GM19023 (cell line): ENCODE results near the gene EARS2.
"Not testable (repeated sequence)": the region's sequence is repeated elsewhere in the genome, so short reads cannot be mapped to it uniquely, and the experiment has no call there.

ENCODE experiments used
- ATAC-seq: cut with Tn5 transposase; IDR thresholded peaks from one replicate; pipeline ENCODE4 v1.9.1; 2021; ENCODE audit warnings: mild to moderate bottlenecking, moderate library complexity; ENCODE audit not compliant: unreplicated experiment

EARS2 gene

DNA sequence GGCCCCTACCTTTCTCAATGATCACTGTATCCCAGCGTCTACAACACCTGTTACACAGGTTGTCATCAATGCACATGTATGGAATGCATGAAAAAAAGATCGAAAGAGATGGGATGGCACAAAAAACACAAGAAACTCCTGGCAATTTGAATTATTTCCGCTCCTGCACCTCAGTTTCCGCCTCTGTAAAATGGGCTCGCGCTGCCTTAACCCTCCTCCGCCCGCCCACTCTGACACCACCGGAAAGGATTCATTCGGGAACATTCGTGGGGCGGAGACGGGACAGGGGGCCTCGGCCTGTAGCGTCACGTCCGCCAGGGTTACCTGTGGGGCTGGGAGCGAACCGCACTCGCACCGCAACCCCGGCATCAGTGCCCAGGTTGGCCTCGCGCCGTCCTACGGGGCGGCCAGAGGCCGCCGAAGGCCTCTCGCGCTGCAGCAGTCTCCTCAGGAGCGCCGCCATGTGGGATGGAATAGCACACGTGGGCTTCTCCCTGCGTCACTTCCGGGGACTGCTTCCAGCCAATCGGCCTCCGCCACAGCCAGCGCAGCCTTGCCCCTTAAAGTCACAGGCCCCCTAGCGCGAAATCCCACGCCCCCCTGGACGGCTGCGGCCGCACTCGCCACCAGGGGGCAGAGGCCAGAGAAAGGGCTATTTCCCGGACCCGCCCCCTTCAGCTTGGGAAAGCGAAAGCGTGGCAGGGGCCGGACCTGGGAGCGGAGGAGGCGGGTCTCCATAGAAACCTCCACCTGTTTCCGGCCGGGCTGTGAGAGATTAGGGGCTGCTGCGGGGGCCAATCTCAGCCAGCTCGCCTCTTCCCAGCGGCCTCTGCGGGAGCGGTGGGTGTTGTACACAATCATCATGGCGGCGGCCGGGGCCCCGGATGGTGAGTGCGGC lies at the start of gene EARS2, which contains the start of gene UBFD1:
Gene EARS2 (minus strand): TSS at position 470 of the 898 bp plus-strand sequence. CDS start 7 bp downstream, at position 463.
Gene UBFD1 (plus strand): TSS at position 847 of the 898 bp plus-strand sequence. CDS start 16 bp downstream, at position 863.
- ATAC-seq: peak; percentile 91

DNA sequence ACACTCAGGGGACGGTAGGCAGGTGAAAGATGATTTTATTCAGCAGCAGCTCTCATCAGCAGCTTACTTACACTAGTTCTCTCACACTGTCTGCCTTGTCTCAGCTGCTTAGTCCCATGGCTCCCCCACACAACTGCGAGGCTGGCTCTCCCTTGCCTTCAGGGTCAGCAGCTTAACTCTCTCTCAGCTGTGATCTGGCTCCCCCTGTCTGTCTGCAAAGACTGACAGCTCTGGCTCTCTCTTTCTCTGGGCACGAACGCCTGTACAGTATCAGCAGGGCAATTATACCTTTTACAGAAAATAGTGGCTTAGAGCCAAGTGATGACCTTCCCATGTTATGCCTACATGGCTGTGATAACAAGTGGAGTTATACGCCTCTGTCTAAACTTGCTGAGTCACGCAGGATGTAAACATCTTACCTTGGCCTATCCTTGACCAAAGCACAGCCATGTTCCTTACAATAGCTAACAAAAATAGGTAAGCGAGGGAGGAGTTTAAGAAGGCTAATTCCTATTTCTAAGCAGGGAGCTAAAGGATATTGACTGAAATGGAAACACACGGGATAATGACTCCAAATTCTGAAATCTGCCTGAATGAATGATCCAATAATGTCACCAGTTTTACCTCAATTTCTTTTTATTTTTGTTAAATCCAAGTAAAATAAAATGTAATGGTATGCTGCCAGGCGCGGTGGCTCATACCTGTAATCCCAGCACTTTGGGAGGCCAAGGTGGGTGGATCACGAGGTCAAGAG lies 40.0 kb upstream of the EARS2 start:
- no peak for ATAC-seq

DNA sequence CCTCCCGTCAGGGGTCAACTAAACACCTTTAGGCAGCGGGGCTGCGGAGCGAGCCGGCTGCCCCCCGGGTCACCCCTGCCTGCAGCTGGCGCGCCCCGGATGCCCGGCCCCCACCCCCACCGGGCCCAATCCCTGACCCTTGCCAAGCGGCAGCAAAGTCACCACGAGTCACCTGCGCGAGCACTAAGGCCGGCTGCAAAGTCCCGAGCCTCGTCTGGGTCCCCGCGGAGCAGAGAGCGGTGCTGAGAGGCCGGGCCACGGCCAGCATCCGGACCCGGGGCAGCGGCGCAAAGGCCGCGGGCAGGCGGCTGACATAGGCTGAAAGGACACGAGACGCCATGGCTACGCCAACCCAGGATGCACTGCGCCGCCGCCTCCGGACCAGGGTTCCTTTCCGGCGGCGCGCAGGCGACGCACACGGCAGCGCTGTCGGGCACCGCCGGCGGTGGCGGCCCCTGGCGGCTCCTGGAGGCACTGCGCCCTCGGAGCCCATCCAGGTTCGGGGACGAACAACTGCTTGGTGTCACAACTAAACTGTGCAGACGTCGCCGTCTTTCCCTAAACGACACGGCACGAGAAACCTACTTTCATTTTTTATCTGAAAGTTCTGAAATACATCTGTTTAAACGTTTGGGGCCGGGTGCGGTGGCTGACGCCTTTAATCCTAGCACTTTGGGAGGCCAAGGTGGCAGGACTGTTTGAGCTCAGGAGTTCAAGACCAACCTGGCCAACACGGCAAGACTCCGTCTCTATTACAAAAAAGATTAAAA lies 39.0 kb upstream of the EARS2 start, which contains the start of gene NDUFAB1:
Gene NDUFAB1 (minus strand): TSS at position 366 of the 770 bp plus-strand sequence. CDS start 26 bp downstream, at position 340.
- peak; percentile 92 for ATAC-seq

DNA sequence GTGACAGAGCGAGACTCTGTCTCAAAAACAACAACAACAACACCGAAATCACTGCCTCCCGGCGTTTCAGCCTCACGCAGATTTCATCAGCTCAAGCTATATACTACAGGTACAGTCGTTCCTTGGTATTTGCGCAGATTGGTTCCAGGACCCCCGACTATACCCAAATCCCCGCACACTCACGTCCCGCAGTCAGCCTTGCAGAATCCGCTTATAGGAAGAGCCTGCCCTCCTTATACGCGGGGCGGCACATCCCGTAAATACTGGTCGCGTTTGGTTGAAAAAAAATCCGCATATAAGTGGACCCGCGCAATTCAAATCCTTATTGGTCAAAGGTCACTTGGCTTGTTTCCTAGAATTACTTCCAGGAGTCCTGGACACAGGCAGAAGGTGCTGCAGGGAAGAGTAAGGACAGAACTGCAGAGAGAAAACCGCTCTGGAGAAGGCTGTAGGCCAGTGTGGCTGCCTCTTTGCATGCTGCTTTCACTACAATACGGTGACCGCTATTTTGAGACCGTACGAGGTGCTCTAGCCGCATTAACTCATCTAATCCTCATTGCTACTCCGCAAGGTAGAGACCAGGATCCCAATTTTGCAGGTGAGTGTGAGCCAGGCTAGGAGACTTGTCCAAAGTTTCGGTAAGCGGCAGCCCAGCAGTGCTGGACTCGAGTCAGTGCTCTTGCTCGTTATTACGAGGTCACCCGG lies 38.2 kb upstream of the EARS2 start:
- ATAC-seq: no peak

DNA sequence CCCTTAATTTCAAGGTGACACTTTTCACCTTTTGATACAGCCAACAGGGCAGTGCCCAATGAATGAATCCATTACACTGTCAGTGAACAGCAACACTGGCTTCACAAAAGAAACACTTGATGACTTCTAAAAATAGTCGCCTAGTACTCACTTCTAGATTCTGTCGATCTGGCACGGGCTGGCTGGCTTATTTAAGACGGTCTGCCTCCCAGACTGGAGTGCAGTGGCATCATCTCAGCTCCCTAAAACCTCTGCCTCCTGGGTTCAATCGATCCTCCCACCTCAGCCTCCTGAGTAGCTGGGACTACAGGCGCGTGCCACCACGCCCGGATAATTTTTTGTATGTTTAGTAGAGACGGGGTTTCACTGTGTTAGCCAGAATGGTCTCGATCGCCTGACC lies 37.0 kb upstream of the EARS2 start:
- no peak for ATAC-seq

DNA sequence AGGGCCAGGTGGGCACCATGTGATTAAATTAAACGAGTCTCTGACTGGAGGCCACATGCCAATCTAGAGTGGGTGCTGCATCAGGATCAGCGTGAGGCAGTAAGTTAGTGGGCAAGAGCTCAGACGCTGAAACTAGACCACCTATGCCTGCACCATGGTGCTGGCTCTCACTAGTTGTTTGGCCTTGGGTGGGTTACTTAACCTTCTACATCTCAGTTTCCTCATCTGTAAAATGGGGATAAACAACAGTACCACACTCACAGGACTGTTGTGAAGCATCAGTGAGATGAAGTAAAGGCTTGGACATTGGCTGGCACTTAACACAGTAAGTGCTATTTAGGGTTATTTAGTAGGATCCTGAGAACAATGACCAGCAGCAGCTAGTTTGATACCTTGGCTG lies 33.0 kb upstream of the EARS2 start:
- no peak for ATAC-seq

DNA sequence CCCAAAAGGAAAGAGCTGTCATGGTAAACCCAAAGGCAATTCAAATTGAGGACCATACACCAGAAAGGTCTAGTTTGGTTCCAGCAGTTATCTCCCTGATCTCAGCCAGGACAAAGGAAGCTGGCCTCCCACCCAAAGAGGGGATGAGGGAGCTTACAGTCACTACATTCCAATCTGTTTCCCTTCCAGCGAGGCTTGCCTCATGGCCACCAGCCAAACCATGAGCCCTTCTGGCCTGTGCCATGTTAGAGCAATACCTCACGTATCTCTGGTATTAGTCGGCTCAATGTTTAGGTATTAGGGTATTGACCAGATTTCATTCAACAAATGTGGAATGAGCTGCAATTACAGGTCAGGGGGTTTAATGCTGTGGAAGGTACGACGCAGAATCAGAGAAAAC lies 30.6 kb upstream of the EARS2 start:
- no peak for ATAC-seq

DNA sequence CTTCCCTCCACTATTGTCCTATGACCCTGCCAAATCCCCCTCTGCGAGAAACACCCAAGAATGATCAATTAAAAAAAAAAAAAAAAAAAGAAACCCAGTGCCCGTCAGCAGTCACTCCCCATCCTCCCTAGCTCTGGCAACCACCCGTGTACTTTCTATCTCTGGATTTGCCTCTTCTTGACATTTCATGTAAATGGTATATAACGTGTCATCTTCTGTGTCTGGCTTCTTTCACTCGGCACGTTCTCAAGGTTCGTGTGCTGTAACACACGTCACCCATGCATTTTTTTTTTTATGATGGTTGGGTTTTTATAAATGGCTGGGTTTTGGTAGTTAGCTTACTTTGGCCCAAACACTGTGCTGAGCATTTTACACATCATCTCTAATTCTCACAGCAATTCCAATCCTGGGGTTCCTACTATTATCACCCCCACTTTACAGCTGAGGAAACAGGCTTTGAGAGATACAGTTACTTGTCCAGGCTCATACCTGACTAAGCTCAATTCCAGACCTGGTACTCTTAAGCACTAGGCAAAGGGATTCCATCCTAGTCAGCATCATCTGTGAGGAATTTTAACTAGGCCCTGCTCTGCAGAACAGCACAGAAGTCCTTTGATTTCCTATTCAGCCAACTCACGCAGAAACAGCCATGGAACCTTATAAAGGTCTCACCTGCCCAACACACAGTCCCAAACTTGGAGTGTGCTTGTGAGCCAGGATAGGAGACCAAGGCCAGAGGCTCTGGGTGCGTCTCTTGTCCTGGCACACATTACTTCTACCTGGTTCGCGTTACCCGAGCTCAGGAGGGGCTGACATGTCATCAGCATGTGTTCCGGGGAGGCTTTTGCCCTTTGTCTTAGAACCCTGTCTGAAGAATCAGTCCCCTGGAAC lies 27.3 kb upstream of the EARS2 start:
- ATAC-seq: no peak

DNA sequence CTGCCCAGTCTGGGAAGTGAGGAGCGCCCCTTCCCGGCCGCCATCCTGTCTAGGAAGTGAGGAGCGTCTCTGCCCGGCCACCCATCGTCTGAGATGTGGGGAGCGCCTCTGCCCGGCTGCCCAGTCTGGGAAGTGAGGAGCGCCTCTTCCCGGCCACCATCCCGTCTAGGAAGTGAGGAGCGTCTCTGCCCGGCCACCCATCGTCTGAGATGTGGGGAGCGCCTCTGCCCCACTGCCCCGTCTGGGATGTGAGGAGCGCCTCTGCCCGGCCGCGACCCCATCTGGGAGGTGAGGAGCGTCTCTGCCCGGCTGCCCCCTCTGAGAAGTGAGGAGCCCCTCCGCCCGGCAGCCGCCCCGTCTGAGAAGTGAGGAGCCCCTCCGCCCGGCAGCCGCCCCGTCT lies 26.1 kb upstream of the EARS2 start:
- not testable (repeated sequence) for ATAC-seq

DNA sequence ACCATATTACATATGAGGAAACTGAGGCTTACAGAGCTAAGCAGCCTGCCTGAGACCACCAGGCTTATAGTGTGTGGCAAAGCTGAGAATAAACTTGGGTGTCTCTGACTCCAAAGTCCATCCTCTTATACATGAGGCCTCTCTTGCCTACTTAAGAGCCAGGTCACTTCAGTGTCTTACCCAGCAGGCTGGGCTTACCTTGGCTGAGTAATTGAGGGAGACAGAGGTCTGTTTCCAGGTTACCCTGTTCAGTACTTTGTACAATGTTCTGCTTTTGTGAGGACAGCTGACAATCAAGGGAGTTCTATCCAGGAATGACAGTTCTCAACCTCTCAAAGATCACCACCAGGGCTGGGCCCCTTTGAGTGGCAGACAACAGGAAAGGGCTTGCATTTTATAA lies 24.6 kb upstream of the EARS2 start:
- ATAC-seq: no peak

DNA sequence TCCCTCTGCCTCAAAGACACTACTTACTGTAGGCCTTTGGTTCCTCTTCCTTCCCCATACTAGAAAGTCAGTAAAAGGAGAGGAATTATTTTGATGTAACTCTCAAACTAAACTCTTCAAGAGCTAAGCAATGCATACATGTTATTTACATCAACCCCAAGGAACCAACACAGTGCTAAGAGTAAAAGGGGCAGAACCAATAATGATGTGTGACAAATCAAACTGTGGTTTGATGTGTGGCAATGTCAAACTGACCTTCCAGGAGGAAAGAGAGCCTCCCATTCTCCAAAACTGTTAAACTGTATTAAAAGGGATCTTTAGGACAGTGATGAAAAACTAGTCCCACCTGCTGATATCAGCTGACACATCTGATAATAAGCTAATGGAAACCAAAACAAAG lies 23.2 kb upstream of the EARS2 start:
- ATAC-seq: no peak

DNA sequence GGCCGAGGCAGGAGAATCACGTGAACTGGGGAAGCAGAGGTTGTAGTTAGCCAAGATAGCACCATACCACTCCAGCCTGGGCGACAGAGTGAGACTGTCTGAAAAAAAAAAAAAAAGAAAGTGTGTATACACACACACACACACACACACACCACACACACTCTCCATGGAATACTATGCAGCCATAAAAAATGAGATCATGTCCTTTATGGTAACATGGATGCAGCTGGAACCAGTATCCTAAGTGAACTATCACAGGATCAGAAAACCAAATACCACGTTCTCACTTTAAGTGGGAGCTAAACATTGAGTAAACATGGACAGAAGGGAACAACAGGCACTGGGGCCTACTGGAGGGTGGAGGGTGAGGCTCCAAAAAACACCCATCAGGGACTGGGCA lies 22.2 kb upstream of the EARS2 start:
- ATAC-seq: no peak

DNA sequence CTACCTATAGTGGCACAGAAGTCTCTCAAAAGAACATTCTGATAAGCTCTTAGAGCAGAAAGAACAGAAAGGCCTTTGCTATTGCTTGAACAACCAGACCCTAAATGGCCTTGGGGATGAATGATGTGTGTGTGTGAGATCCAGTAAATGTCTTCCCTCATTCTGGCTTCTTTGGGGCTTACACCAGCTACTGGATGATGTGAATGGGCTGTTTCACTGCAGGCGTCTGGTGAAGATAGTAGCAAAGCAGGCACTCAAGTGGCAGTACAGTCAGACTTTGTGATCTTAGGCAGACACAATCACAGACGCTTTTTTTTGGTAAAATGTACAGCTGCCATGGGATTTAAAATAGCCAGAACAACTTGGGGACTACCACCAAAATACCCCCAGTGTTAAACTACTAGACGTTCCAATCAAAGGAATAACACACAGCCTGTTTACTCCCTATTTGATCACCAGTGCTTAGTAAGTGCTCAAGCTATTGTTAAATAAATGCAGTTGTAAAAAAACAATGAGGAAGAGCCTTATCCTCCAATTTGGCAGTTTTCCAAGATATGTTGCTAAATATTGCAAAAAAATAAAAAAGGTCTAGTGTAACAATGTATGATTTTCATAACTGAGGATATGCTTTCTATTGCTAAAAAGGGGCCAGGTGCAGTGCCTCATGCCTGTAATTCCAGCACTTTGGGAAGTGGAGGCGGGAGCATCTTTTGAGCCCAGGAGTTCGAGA lies 21.1 kb upstream of the EARS2 start:
- no peak for ATAC-seq

DNA sequence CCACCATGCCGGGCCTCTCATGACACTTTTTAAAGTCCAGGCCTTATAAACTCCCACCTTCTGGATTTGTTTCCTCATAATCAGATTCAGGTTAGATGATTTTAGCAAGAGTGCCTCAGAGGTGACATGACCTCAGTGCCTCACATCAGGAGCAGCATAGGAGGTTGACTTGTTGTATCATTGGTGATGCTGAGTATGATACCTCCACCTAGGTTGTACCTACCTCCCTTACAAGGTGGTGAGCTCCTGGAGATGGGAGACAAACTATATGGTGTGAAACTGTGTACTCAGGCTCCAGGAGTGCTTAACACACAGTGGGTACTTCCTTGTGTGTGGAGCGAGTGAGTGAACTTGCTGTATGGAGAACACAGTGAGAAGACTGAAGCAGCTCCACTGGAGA lies 20.3 kb upstream of the EARS2 start:
- ATAC-seq: no peak

DNA sequence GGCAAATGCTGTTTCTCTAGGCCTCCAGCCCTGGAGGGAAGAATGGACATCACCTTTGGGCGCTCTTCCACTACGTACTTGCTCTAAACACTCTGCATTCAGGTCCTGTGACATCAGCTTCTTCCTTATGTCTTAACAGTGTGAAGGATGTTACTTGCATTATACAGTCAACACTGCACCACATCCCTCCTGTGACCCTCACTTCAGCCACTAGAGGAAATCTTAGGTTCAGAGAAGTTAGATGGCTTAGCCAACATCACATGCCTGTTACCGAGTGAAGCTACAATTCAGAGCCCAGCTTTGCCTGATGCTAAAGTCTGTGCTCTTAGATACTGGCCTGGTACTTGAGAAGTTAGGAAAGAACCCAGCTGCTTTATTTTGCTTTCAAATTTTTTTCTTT lies 18.7 kb upstream of the EARS2 start:
- ATAC-seq: no peak

DNA sequence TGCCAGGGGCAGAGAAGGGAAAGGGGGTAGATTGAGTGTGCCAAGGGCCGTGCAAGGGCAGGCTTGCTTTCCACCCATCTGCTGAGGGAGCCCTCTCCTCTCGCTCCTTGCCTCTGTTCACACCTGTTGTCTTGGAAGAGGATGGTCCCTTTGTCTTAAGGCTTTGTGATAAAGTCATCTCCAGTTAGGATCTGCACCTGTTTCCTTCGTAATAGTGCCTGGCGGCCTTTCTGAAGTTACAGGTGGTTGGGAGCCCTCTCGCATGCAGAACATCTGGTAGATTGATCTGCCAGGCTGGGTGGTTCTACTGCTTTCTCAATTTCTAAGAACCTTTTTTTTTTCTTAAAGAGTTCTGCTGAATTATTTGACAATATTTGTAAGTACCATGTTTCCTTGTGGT lies 16.7 kb upstream of the EARS2 start:
- no peak for ATAC-seq

DNA sequence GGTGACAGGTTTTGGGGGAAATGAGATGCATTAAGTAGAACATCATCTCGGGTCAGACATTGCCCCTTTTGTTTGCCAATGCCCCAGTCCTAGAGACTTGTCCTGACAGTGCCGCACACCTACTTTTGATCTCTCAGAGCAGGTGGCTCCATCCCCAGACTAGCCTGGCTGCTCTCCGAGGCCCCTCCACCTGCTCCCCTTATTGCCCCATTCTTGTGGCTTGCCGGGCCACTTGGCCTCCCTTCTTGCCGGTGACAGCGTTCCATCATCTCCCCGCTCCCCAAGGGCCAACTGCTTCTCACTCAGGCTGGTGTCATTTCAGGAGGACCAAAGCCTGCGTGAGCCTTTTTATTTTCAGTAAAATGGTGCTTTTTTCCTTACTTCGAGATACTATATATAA lies 15.2 kb upstream of the EARS2 start:
- ATAC-seq: no peak

DNA sequence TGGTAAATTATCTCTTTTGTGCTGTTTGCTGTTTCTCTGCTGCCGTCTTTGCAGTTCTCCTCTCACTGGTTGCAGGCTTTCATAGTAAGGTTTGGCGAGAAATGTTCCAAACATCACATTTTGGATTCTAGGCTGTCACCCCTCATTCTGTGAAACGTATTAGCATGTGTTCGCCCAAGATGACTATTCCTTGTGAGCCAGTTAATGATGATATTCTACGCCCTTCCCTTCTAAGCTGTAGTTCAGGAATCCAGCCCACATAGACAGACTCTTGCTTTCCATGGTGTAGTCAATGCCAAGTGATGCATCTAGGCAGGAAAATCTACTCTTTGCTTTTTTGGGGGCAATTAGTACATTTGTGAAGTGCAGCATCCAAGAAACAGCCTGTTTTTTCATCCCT lies 14.7 kb upstream of the EARS2 start:
- no peak for ATAC-seq
